ENCODE data around the gene UTP11.

The UTP11 gene

GRCh38 chr1:38004284-38005108 is 8.0 kb upstream of the UTP11 start:
- peak; percentile 16; the same call in 1 of the 2 replicates for TF ChIP-seq CTCF (IDR thresholded peaks at IDR 0.05; ENCODE audit: borderline replicate concordance, insufficient read depth, low read depth, low read length)
- H3K4me3 ChIP-seq (ENCODE audit: low read depth, low read length): peak overlapping the region; percentile 66

GRCh38 chr1:38005195-38006007 is 7.1 kb upstream of the UTP11 start, which contains the start of gene FHL3:
Gene FHL3, minus strand, starts transcription at chr1:38005514. Its CDS starts 6,102 bp downstream, at chr1:37999412.
- H3K4me3 ChIP-seq (ENCODE audit: low read depth, low read length): peak within 1 kb of the TSS; percentile 66

GRCh38 chr1:38006008-38006828 is 6.3 kb upstream of the UTP11 start:
- H3K4me3 ChIP-seq (ENCODE audit: low read depth, low read length): no peak overlapping the region

More at GRCh38 chr1:38005195-38006007, 7.1 kb upstream of the UTP11 start, which contains the start of gene FHL3:
- TF ChIP-seq CTCF (IDR thresholded peaks at IDR 0.05; ENCODE audit: borderline replicate concordance, insufficient read depth, low read depth, low read length): no peak

GRCh38 chr1:38009088-38009840 is 3.3 kb upstream of the UTP11 start:
- H3K4me3 ChIP-seq (ENCODE audit: low read depth, low read length): no peak overlapping the region
- no peak for TF ChIP-seq CTCF (IDR thresholded peaks at IDR 0.05; ENCODE audit: borderline replicate concordance, insufficient read depth, low read depth, low read length)

More at GRCh38 chr1:38006008-38006828, 6.3 kb upstream of the UTP11 start:
- TF ChIP-seq CTCF (IDR thresholded peaks at IDR 0.05; ENCODE audit: borderline replicate concordance, insufficient read depth, low read depth, low read length): no peak

GRCh38 chr1:38009841-38010180 is 2.7 kb upstream of the UTP11 start:
- no peak for TF ChIP-seq CTCF (IDR thresholded peaks at IDR 0.05; ENCODE audit: borderline replicate concordance, insufficient read depth, low read depth, low read length)
- H3K4me3 ChIP-seq (ENCODE audit: low read depth, low read length): no peak overlapping the region

GRCh38 chr1:38013227-38013622 is 691 bp downstream of the UTP11 start:
- peak overlapping the region; percentile 76 for H3K4me3 ChIP-seq (ENCODE audit: low read depth, low read length)
- no peak for TF ChIP-seq CTCF (IDR thresholded peaks at IDR 0.05; ENCODE audit: borderline replicate concordance, insufficient read depth, low read depth, low read length)
